ENCODE measurements around the gene NPR3. TPM values are rescaled to one million over a fixed set of nuclear protein-coding genes. Genes with fewer than 3 reads are reported as not detected.

NPR3 gene
- total and polyA plus RNA-seq, 2 experiments from 2014 or later = 0.07 to 0.15 TPM

DNA sequence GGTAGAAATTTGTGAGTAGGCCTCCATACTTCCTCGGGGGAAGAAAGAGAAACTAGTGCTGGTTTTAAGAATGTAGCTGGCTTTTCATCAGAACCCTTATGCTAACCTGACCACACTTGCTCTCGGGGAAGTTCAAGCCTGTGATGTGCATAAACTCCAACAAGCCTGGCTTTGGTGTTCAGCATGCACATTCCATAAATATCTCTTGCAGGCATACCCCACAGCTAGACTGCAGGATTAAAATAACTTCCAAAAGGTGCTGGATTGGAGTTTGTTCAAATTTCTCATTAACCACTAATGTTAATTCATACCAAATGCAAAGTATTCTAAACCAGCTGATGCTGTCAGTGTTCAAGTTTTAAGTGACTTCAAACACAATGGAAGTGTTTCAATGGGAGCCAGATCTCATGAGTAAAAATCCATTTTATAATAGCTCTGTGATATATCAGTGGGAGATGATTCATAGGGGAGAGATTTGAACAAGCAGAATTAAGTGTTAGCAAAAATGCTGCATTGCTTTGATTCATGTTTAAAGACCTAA is 79.4 kb downstream of the NPR3 start:
- DNase-seq (ENCODE audit: low spot score) = no peak
- Mint-ChIP-seq H3K4me1 (peaks cover 15% of the 10 kb centered on the region), H3K9me3 (no peaks in the 10 kb centered on the region), H3K27me3 (ENCODE audit: insufficient read depth, low read depth, poor library complexity) (peaks cover 2% of the 10 kb centered on the region), H3K27ac (no peak overlapping the region), H3K36me3 (ENCODE audit: low read depth) (no peaks in the 10 kb centered on the region), H3K4me3 (no peak overlapping the region)
- Histone ChIP-seq H3F3A (replicated peaks; ENCODE audit: low read depth) (no peaks in the 10 kb centered on the region), H3K4me1 (ENCODE audit: insufficient read depth) (peaks cover 23% of the 10 kb centered on the region), H4K20me1 (replicated peaks; ENCODE audit: insufficient read depth) (no peaks in the 10 kb centered on the region), H2AFZ (no peak overlapping the region), H3K36me3 (ENCODE audit: insufficient read depth) (no peaks in the 10 kb centered on the region), H3K27ac (ENCODE audit: low read depth) (no peak overlapping the region), H3K9me2 (ENCODE audit: insufficient read depth) (no peaks in the 10 kb centered on the region), H3K27me3 (ENCODE audit: insufficient read depth) (no peaks in the 10 kb centered on the region), H3K4me2 (no peak overlapping the region), H3K79me2 (replicated peaks; ENCODE audit: insufficient read depth) (no peaks in the 10 kb centered on the region), H3K4me3 (no peak overlapping the region)
- TF ChIP-seq NANOG (IDR thresholded peaks at IDR 0.05; ENCODE audit: borderline replicate concordance) (no peak), ETS1 (IDR thresholded peaks at IDR 0.05) (no peak), STAT1 (IDR thresholded peaks at IDR 0.05; ENCODE audit: unreplicated experiment) (no peak), JUNB (IDR thresholded peaks at IDR 0.05; ENCODE audit: unreplicated experiment) (no peak), CREB1 (CRISPR knock-in tag; IDR thresholded peaks at IDR 0.05; ENCODE audit: low read depth) (no peak), POLR2AphosphoS5 (IDR thresholded peaks at IDR 0.05; ENCODE audit: low read depth) (no peak)
- TF ChIP-seq, protein P1, sequence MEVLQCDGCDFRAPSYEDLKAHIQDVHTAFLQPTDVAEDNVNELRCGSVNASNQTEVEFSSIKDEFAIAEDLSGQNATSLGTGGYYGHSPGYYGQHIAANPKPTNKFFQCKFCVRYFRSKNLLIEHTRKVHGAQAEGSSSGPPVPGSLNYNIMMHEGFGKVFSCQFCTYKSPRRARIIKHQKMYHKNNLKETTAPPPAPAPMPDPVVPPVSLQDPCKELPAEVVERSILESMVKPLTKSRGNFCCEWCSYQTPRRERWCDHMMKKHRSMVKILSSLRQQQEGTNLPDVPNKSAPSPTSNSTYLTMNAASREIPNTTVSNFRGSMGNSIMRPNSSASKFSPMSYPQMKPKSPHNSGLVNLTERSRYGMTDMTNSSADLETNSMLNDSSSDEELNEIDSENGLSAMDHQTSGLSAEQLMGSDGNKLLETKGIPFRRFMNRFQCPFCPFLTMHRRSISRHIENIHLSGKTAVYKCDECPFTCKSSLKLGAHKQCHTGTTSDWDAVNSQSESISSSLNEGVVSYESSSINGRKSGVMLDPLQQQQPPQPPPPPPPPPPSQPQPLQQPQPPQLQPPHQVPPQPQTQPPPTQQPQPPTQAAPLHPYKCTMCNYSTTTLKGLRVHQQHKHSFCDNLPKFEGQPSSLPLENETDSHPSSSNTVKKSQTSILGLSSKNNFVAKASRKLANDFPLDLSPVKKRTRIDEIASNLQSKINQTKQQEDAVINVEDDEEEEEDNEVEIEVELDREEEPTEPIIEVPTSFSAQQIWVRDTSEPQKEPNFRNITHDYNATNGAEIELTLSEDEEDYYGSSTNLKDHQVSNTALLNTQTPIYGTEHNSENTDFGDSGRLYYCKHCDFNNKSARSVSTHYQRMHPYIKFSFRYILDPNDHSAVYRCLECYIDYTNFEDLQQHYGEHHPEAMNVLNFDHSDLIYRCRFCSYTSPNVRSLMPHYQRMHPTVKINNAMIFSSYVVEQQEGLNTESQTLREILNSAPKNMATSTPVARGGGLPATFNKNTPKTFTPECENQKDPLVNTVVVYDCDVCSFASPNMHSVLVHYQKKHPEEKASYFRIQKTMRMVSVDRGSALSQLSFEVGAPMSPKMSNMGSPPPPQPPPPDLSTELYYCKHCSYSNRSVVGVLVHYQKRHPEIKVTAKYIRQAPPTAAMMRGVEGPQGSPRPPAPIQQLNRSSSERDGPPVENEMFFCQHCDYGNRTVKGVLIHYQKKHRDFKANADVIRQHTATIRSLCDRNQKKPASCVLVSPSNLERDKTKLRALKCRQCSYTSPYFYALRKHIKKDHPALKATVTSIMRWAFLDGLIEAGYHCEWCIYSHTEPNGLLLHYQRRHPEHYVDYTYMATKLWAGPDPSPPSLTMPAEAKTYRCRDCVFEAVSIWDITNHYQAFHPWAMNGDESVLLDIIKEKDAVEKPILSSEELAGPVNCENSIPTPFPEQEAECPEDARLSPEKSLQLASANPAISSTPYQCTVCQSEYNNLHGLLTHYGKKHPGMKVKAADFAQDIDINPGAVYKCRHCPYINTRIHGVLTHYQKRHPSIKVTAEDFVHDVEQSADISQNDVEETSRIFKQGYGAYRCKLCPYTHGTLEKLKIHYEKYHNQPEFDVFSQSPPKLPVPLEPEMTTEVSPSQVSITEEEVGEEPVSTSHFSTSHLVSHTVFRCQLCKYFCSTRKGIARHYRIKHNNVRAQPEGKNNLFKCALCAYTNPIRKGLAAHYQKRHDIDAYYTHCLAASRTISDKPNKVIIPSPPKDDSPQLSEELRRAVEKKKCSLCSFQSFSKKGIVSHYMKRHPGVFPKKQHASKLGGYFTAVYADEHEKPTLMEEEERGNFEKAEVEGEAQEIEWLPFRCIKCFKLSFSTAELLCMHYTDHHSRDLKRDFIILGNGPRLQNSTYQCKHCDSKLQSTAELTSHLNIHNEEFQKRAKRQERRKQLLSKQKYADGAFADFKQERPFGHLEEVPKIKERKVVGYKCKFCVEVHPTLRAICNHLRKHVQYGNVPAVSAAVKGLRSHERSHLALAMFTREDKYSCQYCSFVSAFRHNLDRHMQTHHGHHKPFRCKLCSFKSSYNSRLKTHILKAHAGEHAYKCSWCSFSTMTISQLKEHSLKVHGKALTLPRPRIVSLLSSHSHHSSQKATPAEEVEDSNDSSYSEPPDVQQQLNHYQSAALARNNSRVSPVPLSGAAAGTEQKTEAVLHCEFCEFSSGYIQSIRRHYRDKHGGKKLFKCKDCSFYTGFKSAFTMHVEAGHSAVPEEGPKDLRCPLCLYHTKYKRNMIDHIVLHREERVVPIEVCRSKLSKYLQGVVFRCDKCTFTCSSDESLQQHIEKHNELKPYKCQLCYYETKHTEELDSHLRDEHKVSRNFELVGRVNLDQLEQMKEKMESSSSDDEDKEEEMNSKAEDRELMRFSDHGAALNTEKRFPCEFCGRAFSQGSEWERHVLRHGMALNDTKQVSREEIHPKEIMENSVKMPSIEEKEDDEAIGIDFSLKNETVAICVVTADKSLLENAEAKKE (CRISPR knock-in tag; IDR thresholded peaks at IDR 0.05) = no peak
- TF ChIP-seq, protein P2, sequence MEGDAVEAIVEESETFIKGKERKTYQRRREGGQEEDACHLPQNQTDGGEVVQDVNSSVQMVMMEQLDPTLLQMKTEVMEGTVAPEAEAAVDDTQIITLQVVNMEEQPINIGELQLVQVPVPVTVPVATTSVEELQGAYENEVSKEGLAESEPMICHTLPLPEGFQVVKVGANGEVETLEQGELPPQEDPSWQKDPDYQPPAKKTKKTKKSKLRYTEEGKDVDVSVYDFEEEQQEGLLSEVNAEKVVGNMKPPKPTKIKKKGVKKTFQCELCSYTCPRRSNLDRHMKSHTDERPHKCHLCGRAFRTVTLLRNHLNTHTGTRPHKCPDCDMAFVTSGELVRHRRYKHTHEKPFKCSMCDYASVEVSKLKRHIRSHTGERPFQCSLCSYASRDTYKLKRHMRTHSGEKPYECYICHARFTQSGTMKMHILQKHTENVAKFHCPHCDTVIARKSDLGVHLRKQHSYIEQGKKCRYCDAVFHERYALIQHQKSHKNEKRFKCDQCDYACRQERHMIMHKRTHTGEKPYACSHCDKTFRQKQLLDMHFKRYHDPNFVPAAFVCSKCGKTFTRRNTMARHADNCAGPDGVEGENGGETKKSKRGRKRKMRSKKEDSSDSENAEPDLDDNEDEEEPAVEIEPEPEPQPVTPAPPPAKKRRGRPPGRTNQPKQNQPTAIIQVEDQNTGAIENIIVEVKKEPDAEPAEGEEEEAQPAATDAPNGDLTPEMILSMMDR (conservative IDR thresholded peaks at IDR 0.05; ENCODE audit: low read depth in 2 of 2) = no peak
- ATAC-seq = no peak

Data from GM23338 (cell line).